ENCODE measurements around the gene PPHLN1. TPM values are rescaled to one million over a fixed set of nuclear protein-coding genes. Genes with fewer than 3 reads are reported as not detected.

PPHLN1 gene
- total RNA-seq, 1 experiment from 2014 or later, result 87.6 TPM

- BruUV-seq (replicated peaks), result no TSS peak
- POLR2A ChIA-PET, result no interaction called here
- intact Hi-C loops (cut with micrococcal nuclease; ENCODE audit: unreplicated experiment), result no loop called here
Measured at GRCh38 chr12:42468341-42468821, 142.4 kb downstream of the PPHLN1 start.

GRCh38 chr12:42468921-42469320 is 143.0 kb downstream of the PPHLN1 start:
- CTCF ChIA-PET, result no interaction called here
- Mint-ChIP-seq H3K27ac (ENCODE audit: unreplicated experiment) (no peak overlapping the region), H3K4me1 (ENCODE audit: low read depth, unreplicated experiment) (peaks cover 20% of the 10 kb centered on the region), H3K36me3 (ENCODE audit: insufficient read depth, unreplicated experiment) (peaks cover 10% of the 10 kb centered on the region), H3K4me3 (ENCODE audit: unreplicated experiment) (no peak overlapping the region), H3K27me3 (ENCODE audit: insufficient read depth, unreplicated experiment) (no peaks in the 10 kb centered on the region), H3K9me3 (ENCODE audit: unreplicated experiment) (no peaks in the 10 kb centered on the region)
- Histone ChIP-seq H3K4me1 (peaks cover 7% of the 10 kb centered on the region), H3K27me3 (replicated peaks; ENCODE audit: control insufficient read depth, insufficient read depth, low read length) (no peaks in the 10 kb centered on the region), H3K36me3 (ENCODE audit: control insufficient read depth, insufficient read depth, low read length) (no peaks in the 10 kb centered on the region), H3K4me3 (ENCODE audit: low read depth, low read length) (no peak overlapping the region), H3K9me3 (no peaks in the 10 kb centered on the region)
- no peak for DNase-seq
- no TSS peak for BruUV-seq (replicated peaks)
- POLR2A ChIA-PET, result interaction anchor here (0.5 kb wide), 1 partner anchor 31 kb away, joined by 3 read pairs; no protein-coding TSS in a partner anchor
- TF ChIP-seq CTCF (IDR thresholded peaks at IDR 0.05; ENCODE audit: insufficient read depth in 1 of 2, low read depth in 1 of 2, low read length in 1 of 2, severe bottlenecking in 1 of 2, unreplicated experiment in 1 of 2), result no peak
- intact Hi-C loops (cut with micrococcal nuclease; ENCODE audit: unreplicated experiment), result no loop called here

More at GRCh38 chr12:42468341-42468821, 142.4 kb downstream of the PPHLN1 start:
- peaks cover 12% of the 10 kb centered on the region for H3K36me3 Mint-ChIP-seq (ENCODE audit: insufficient read depth, unreplicated experiment)
- H3K4me3 ChIP-seq (ENCODE audit: low read depth, low read length), result no peak overlapping the region
- no peaks in the 10 kb centered on the region for H3K27me3 ChIP-seq (replicated peaks; ENCODE audit: control insufficient read depth, insufficient read depth, low read length)
- H3K4me1 ChIP-seq, result peaks cover 7% of the 10 kb centered on the region
- TF ChIP-seq CTCF (IDR thresholded peaks at IDR 0.05; ENCODE audit: insufficient read depth in 1 of 2, low read depth in 1 of 2, low read length in 1 of 2, severe bottlenecking in 1 of 2, unreplicated experiment in 1 of 2), result no peak
- no peaks in the 10 kb centered on the region for H3K9me3 Mint-ChIP-seq (ENCODE audit: unreplicated experiment)
- no peaks in the 10 kb centered on the region for H3K27me3 Mint-ChIP-seq (ENCODE audit: insufficient read depth, unreplicated experiment)
- H3K9me3 ChIP-seq, result no peaks in the 10 kb centered on the region
- H3K4me3 Mint-ChIP-seq (ENCODE audit: unreplicated experiment), result no peak overlapping the region
- CTCF ChIA-PET, result interaction anchor here (0.5 kb wide), 1 partner anchor 15 kb away, joined by 3 read pairs; no protein-coding TSS in a partner anchor
- H3K4me1 Mint-ChIP-seq (ENCODE audit: low read depth, unreplicated experiment), result peaks cover 20% of the 10 kb centered on the region
- H3K27ac Mint-ChIP-seq (ENCODE audit: unreplicated experiment), result no peak overlapping the region
- DNase-seq, result no peak
- no peaks in the 10 kb centered on the region for H3K36me3 ChIP-seq (ENCODE audit: control insufficient read depth, insufficient read depth, low read length)

GRCh38 chr12:42469355-42470175 is 143.6 kb downstream of the PPHLN1 start:
- peaks cover 5% of the 10 kb centered on the region for H3K36me3 Mint-ChIP-seq (ENCODE audit: insufficient read depth, unreplicated experiment)

More at GRCh38 chr12:42469355-42470175, 143.6 kb downstream of the PPHLN1 start:
- peaks cover 7% of the 10 kb centered on the region for H3K4me1 ChIP-seq
- H3K9me3 ChIP-seq, result no peaks in the 10 kb centered on the region
- Mint-ChIP-seq H3K9me3 (ENCODE audit: unreplicated experiment) (no peaks in the 10 kb centered on the region), H3K4me3 (ENCODE audit: unreplicated experiment) (no peak overlapping the region), H3K27me3 (ENCODE audit: insufficient read depth, unreplicated experiment) (no peaks in the 10 kb centered on the region), H3K4me1 (ENCODE audit: low read depth, unreplicated experiment) (peaks cover 20% of the 10 kb centered on the region), H3K27ac (ENCODE audit: unreplicated experiment) (no peak overlapping the region)
- CTCF ChIA-PET, result no interaction called here
- intact Hi-C loops (cut with micrococcal nuclease; ENCODE audit: unreplicated experiment), result no loop called here
- POLR2A ChIA-PET, result interaction anchor here (0.5 kb wide), 1 partner anchor 32 kb away, joined by 3 read pairs; no protein-coding TSS in a partner anchor
- H3K36me3 ChIP-seq (ENCODE audit: control insufficient read depth, insufficient read depth, low read length), result no peaks in the 10 kb centered on the region
- no TSS peak for BruUV-seq (replicated peaks)
- DNase-seq, result no peak
- no peaks in the 10 kb centered on the region for H3K27me3 ChIP-seq (replicated peaks; ENCODE audit: control insufficient read depth, insufficient read depth, low read length)
- no peak for TF ChIP-seq CTCF (IDR thresholded peaks at IDR 0.05; ENCODE audit: insufficient read depth in 1 of 2, low read depth in 1 of 2, low read length in 1 of 2, severe bottlenecking in 1 of 2, unreplicated experiment in 1 of 2)
- H3K4me3 ChIP-seq (ENCODE audit: low read depth, low read length), result no peak overlapping the region
